ENCODE measurements around the gene RPS13. TPM values are rescaled to one million over a fixed set of nuclear protein-coding genes. Genes with fewer than 3 reads are reported as not detected.
A peak's percentile ranks its signal among the peaks of the same experiment; 100 is the strongest.
"Not testable (repeated sequence)": the region's sequence is repeated elsewhere in the genome, so short reads cannot be mapped to it uniquely, and the experiment has no call there.

RPS13 gene
- total RNA-seq, 1 experiment from 2014 or later = 746 TPM

DNA sequence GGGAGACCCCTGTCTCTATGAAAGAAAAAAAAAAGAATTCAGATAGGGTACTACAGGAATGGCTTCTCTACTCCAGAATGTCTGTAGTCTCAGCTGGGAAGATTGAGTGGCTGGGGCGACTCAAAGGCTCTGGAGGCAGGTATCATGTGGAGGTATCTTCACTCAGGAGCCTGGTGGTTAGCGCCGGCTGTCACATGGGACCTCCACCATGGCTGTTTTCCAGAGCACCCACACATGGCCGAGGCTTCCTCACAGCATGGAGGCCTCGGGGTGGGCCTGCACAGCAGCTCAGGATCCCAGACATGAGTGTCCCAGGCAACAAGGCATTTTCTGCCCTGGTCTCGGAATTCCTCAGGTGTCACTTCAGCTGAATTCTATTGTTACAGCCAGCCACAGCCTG lies 10.1 kb downstream of the RPS13 start:
- Histone ChIP-seq H3K4me3 (ENCODE audit: low read depth, low read length, poor library complexity, severe bottlenecking) (no peak overlapping the region), H3K36me3 (ENCODE audit: insufficient read depth, low read length, poor library complexity, severe bottlenecking) (no peaks in the 10 kb centered on the region), H3K27ac (ENCODE audit: low read depth, low read length, poor library complexity, severe bottlenecking) (no peak overlapping the region), H3K27me3 (replicated peaks; ENCODE audit: insufficient read depth, low read depth, low read length, poor library complexity) (no peaks in the 10 kb centered on the region), H3K4me1 (ENCODE audit: insufficient read depth, low read length, poor library complexity, severe bottlenecking) (no peaks in the 10 kb centered on the region), H3K9me3 (ENCODE audit: low read depth, low read length, poor library complexity, severe bottlenecking) (no peaks in the 10 kb centered on the region)
- TF ChIP-seq EZH2 (IDR thresholded peaks at IDR 0.05; ENCODE audit: borderline replicate concordance, low read depth, low read length, poor library complexity, severe bottlenecking) = no peak
- TF ChIP-seq, protein P1, sequence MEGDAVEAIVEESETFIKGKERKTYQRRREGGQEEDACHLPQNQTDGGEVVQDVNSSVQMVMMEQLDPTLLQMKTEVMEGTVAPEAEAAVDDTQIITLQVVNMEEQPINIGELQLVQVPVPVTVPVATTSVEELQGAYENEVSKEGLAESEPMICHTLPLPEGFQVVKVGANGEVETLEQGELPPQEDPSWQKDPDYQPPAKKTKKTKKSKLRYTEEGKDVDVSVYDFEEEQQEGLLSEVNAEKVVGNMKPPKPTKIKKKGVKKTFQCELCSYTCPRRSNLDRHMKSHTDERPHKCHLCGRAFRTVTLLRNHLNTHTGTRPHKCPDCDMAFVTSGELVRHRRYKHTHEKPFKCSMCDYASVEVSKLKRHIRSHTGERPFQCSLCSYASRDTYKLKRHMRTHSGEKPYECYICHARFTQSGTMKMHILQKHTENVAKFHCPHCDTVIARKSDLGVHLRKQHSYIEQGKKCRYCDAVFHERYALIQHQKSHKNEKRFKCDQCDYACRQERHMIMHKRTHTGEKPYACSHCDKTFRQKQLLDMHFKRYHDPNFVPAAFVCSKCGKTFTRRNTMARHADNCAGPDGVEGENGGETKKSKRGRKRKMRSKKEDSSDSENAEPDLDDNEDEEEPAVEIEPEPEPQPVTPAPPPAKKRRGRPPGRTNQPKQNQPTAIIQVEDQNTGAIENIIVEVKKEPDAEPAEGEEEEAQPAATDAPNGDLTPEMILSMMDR (conservative IDR thresholded peaks at IDR 0.05; ENCODE audit: low read depth, low read length) = no peak
- POLR2A ChIA-PET (ENCODE audit: low non-redundant PET) = no interaction called here
- no peak for DNase-seq (ENCODE audit: low spot score)
- BruUV-seq (replicated peaks) = no TSS peak
- CTCF ChIA-PET = no interaction called here
- intact Hi-C loops (cut with micrococcal nuclease; ENCODE audit: unreplicated experiment) = no loop called here

DNA sequence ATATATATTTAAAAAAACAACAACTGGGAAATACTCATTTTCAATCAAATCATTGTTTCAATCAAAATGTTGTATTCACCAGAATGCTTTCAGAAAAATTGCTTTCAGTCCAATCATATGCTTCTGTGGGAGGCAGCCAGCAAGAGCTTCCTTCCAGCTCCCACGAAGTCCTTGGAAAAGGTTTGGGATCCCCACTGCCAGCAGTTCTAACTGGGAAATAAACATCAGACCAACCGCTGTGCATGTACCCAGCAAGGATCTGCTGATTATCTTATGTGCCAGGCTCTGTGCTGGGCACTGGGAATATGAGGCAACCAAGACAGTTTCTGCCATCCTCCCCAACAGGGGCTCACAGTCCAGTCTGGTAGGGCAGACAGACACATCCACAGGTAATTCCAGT lies 10.8 kb downstream of the RPS13 start:
- Histone ChIP-seq H3K4me1 (ENCODE audit: insufficient read depth, low read length, poor library complexity, severe bottlenecking) (no peaks in the 10 kb centered on the region), H3K27ac (ENCODE audit: low read depth, low read length, poor library complexity, severe bottlenecking) (no peak overlapping the region), H3K36me3 (ENCODE audit: insufficient read depth, low read length, poor library complexity, severe bottlenecking) (no peaks in the 10 kb centered on the region), H3K9me3 (ENCODE audit: low read depth, low read length, poor library complexity, severe bottlenecking) (no peaks in the 10 kb centered on the region), H3K4me3 (ENCODE audit: low read depth, low read length, poor library complexity, severe bottlenecking) (no peak overlapping the region), H3K27me3 (replicated peaks; ENCODE audit: insufficient read depth, low read depth, low read length, poor library complexity) (no peaks in the 10 kb centered on the region)
- DNase-seq (ENCODE audit: low spot score) = no peak
- ChIA-PET CTCF (no interaction called here), POLR2A (ENCODE audit: low non-redundant PET) (no interaction called here)
- intact Hi-C loops (cut with micrococcal nuclease; ENCODE audit: unreplicated experiment) = no loop called here
- no peak for TF ChIP-seq EZH2 (IDR thresholded peaks at IDR 0.05; ENCODE audit: borderline replicate concordance, low read depth, low read length, poor library complexity, severe bottlenecking)
- TF ChIP-seq, protein P1 (conservative IDR thresholded peaks at IDR 0.05; ENCODE audit: low read depth, low read length) = no peak
- BruUV-seq (replicated peaks) = no TSS peak

DNA sequence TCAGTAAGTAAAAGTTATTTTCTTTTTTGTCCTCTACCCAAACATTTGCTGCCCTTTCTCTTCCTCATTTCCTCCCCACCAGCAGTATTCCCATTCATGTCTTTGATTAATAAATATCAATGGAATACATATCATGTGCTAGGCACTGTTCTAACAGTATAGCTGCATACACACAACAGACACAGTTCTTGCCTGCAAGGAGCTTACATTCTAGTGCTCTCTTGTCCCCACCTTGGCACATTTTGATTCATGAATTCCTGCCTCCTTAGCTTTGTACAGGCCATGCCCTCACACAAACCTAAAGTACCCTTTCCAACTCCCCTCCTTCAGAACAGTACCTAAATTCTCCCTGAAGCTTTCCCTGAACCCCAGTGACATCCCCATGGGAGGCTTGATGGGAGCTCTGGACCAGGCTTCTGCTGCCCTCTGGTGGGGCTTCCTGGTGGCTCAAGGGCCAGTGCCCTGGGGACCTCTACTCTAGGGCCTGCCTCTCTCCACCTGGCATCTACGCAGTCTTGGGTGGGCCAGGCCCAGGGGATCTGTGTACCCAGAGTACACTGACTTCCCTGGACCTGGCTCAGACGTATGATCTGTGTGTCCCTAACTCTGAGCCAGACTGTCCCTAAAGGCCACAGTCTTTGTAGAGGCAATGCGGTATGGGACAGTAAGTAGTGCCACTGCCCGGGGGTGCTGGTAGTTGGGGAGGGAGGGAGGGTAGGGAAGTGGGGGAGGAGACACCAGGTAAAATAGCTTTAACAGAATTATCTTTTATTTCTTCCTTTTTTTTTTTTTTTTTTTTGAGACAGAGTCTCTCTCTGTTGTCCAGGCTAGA lies 14.1 kb downstream of the RPS13 start:
- POLR2A ChIA-PET (ENCODE audit: low non-redundant PET) = no interaction called here

DNA sequence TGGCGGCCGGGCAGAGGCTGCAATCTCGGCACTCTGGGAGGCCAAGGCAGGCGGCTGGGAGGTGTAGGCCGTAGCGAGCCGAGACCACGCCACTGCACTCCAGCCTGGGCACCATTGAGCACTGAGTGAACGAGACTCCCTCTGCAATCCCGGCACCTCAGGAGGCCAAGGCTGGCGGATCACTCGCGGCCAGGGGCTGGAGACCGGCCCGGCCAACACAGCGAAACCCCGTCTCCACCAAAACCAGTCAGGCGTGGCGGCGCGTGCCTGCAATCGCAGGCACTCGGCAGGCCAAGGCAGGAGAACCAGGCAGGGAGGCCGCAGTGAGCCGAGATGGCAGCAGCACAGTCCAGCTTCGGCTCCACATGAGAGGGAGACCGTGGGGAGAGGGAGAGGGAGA lies 26.3 kb downstream of the RPS13 start:
- H3K36me3 ChIP-seq (ENCODE audit: insufficient read depth, low read length, poor library complexity, severe bottlenecking); H3K27ac ChIP-seq (ENCODE audit: low read depth, low read length, poor library complexity, severe bottlenecking); CTCF ChIA-PET; POLR2A ChIA-PET (ENCODE audit: low non-redundant PET); H3K4me1 ChIP-seq (ENCODE audit: insufficient read depth, low read length, poor library complexity, severe bottlenecking); DNase-seq (ENCODE audit: low spot score); H3K4me3 ChIP-seq (ENCODE audit: low read depth, low read length, poor library complexity, severe bottlenecking); H3K9me3 ChIP-seq (ENCODE audit: low read depth, low read length, poor library complexity, severe bottlenecking); BruUV-seq (replicated peaks); H3K27me3 ChIP-seq (replicated peaks; ENCODE audit: insufficient read depth, low read depth, low read length, poor library complexity); intact Hi-C loops (cut with micrococcal nuclease; ENCODE audit: unreplicated experiment): not testable (repeated sequence)

More for the DNA sequence above, 14.1 kb downstream of the RPS13 start:
- H3K27ac ChIP-seq (ENCODE audit: low read depth, low read length, poor library complexity, severe bottlenecking) = no peak overlapping the region
- BruUV-seq (replicated peaks) = no TSS peak
- no peaks in the 10 kb centered on the region for H3K4me1 ChIP-seq (ENCODE audit: insufficient read depth, low read length, poor library complexity, severe bottlenecking)
- H3K36me3 ChIP-seq (ENCODE audit: insufficient read depth, low read length, poor library complexity, severe bottlenecking) = no peaks in the 10 kb centered on the region
- CTCF ChIA-PET = interaction anchor here (0.5 to 1.3 kb wide), 5 partner anchors 36 to 277 kb away, joined by 3 to 11 read pairs (median 6); no protein-coding TSS in a partner anchor
- no peak for TF ChIP-seq EZH2 (IDR thresholded peaks at IDR 0.05; ENCODE audit: borderline replicate concordance, low read depth, low read length, poor library complexity, severe bottlenecking)
- TF ChIP-seq, protein P1 (conservative IDR thresholded peaks at IDR 0.05; ENCODE audit: low read depth, low read length) = peak; percentile 73
- intact Hi-C loops (cut with micrococcal nuclease; ENCODE audit: unreplicated experiment) = loop anchor here (1.0 to 2.0 kb wide), 3 partner anchors 117 to 275 kb away; no protein-coding TSS in a partner anchor
- H3K9me3 ChIP-seq (ENCODE audit: low read depth, low read length, poor library complexity, severe bottlenecking) = no peaks in the 10 kb centered on the region
- H3K4me3 ChIP-seq (ENCODE audit: low read depth, low read length, poor library complexity, severe bottlenecking) = no peak overlapping the region
- DNase-seq (ENCODE audit: low spot score) = peak; percentile 54
- no peaks in the 10 kb centered on the region for H3K27me3 ChIP-seq (replicated peaks; ENCODE audit: insufficient read depth, low read depth, low read length, poor library complexity)

DNA sequence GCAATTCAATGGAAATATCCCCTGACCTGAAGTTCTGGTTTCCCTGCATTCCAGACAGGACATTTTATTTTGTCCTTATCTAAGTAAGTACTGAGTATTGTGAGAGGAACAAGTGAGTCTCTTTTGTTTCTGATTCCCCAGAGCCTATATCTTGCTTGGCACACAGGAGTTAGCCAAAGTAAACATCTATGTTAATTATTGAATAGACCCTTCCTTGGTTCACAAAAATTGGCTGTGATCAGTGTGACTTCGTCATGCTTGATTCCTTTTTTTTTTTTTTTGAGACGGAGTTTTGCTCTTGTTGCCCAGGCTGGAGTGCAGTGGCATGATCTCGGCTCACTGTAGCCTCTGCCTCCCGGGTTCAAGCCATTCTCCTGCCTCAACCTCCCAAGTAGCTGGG lies 29.0 kb downstream of the RPS13 start:
- H3K9me3 ChIP-seq (ENCODE audit: low read depth, low read length, poor library complexity, severe bottlenecking); CTCF ChIA-PET; H3K4me1 ChIP-seq (ENCODE audit: insufficient read depth, low read length, poor library complexity, severe bottlenecking); POLR2A ChIA-PET (ENCODE audit: low non-redundant PET); H3K27ac ChIP-seq (ENCODE audit: low read depth, low read length, poor library complexity, severe bottlenecking); DNase-seq (ENCODE audit: low spot score); BruUV-seq (replicated peaks); H3K4me3 ChIP-seq (ENCODE audit: low read depth, low read length, poor library complexity, severe bottlenecking); H3K36me3 ChIP-seq (ENCODE audit: insufficient read depth, low read length, poor library complexity, severe bottlenecking); H3K27me3 ChIP-seq (replicated peaks; ENCODE audit: insufficient read depth, low read depth, low read length, poor library complexity); intact Hi-C loops (cut with micrococcal nuclease; ENCODE audit: unreplicated experiment): not testable (repeated sequence)
